Measurements from ENCODE around the gene TRABD2B. TPM values are rescaled to one million over a fixed set of nuclear protein-coding genes. Genes with fewer than 3 reads are reported as not detected.

The TRABD2B gene
- total RNA-seq, 1 experiment from 2014 or later: 10.3 TPM

GRCh38 chr1:47745715-47746609 lies 251.2 kb downstream of the TRABD2B start:
- peaks cover 19% of the 10 kb centered on the region for H3K9me3 Mint-ChIP-seq
- ChIA-PET POLR2A (no interaction called here), CTCF (interaction anchor here (1.1 to 4.2 kb wide), 3 partner anchors 10 to 314 kb away, joined by 3 to 20 read pairs (median 17); no protein-coding TSS in a partner anchor)
- TF ChIP-seq ZNF232 (CRISPR knock-in tag; IDR thresholded peaks at IDR 0.05): no peak
- TF ChIP-seq ZNF532 (CRISPR knock-in tag; IDR thresholded peaks at IDR 0.05; ENCODE audit: borderline replicate concordance): no peak
- TF ChIP-seq CREM (CRISPR knock-in tag; IDR thresholded peaks at IDR 0.05): no peak
- no peak for TF ChIP-seq GABPB1 (CRISPR knock-in tag; IDR thresholded peaks at IDR 0.05)
- no peak for TF ChIP-seq IRF2 (CRISPR knock-in tag; IDR thresholded peaks at IDR 0.05; ENCODE audit: borderline replicate concordance, low read depth)
- no peak for TF ChIP-seq ZNF219 (CRISPR knock-in tag; IDR thresholded peaks at IDR 0.05; ENCODE audit: borderline replicate concordance)
- no peak for TF ChIP-seq SOX15 (CRISPR knock-in tag; IDR thresholded peaks at IDR 0.05)
- no peak for TF ChIP-seq TEAD4 (CRISPR knock-in tag; IDR thresholded peaks at IDR 0.05)
- TF ChIP-seq, protein P1, sequence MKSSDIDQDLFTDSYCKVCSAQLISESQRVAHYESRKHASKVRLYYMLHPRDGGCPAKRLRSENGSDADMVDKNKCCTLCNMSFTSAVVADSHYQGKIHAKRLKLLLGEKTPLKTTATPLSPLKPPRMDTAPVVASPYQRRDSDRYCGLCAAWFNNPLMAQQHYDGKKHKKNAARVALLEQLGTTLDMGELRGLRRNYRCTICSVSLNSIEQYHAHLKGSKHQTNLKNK (CRISPR knock-in tag; IDR thresholded peaks at IDR 0.05): no peak
- TF ChIP-seq SP1 (CRISPR knock-in tag; conservative IDR thresholded peaks at IDR 0.05): no peak
- no peak for TF ChIP-seq ZNF671 (CRISPR knock-in tag; IDR thresholded peaks at IDR 0.05)
- TF ChIP-seq ERG (CRISPR knock-in tag; IDR thresholded peaks at IDR 0.05): no peak
- TF ChIP-seq NFE2L1 (CRISPR knock-in tag; IDR thresholded peaks at IDR 0.05): no peak
- TF ChIP-seq, protein P2, sequence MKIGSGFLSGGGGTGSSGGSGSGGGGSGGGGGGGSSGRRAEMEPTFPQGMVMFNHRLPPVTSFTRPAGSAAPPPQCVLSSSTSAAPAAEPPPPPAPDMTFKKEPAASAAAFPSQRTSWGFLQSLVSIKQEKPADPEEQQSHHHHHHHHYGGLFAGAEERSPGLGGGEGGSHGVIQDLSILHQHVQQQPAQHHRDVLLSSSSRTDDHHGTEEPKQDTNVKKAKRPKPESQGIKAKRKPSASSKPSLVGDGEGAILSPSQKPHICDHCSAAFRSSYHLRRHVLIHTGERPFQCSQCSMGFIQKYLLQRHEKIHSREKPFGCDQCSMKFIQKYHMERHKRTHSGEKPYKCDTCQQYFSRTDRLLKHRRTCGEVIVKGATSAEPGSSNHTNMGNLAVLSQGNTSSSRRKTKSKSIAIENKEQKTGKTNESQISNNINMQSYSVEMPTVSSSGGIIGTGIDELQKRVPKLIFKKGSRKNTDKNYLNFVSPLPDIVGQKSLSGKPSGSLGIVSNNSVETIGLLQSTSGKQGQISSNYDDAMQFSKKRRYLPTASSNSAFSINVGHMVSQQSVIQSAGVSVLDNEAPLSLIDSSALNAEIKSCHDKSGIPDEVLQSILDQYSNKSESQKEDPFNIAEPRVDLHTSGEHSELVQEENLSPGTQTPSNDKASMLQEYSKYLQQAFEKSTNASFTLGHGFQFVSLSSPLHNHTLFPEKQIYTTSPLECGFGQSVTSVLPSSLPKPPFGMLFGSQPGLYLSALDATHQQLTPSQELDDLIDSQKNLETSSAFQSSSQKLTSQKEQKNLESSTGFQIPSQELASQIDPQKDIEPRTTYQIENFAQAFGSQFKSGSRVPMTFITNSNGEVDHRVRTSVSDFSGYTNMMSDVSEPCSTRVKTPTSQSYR (CRISPR knock-in tag; IDR thresholded peaks at IDR 0.05): no peak
- no peak for TF ChIP-seq FOXJ3 (CRISPR knock-in tag; IDR thresholded peaks at IDR 0.05; ENCODE audit: borderline replicate concordance)
- H3K27ac Mint-ChIP-seq: no peak overlapping the region
- ATAC-seq (no peak), DNase-seq (ENCODE audit: low spot score) (no peak)
- no peaks in the 10 kb centered on the region for H3K4me1 Mint-ChIP-seq
- peaks cover 2% of the 10 kb centered on the region for H3K36me3 Mint-ChIP-seq
- no peak overlapping the region for H3K4me3 Mint-ChIP-seq
- H3K27me3 Mint-ChIP-seq (ENCODE audit: low read depth): peaks cover 26% of the 10 kb centered on the region

All from WTC11 (cell line).